Inflammatory macrophage treated with lipopolysaccharide for 4 hours (primary cell): ENCODE results near the gene SYCN.
"Not testable (repeated sequence)": the region's sequence is repeated elsewhere in the genome, so short reads cannot be mapped to it uniquely, and the experiment has no call there.

ENCODE experiments used
- DNase-seq: peaks from one replicate; pipeline ENCODE4 v3.0.0-alpha.2; 2020

The SYCN gene

GRCh38 chr19:39223703-39224279, 19.7 kb upstream of the SYCN start:
- no peak for DNase-seq

GRCh38 chr19:39219108-39219507, 15.0 kb upstream of the SYCN start:
- DNase-seq = not testable (repeated sequence)

GRCh38 chr19:39218230-39219007, 14.4 kb upstream of the SYCN start:
- DNase-seq = no peak

- no peak for DNase-seq
Measured at GRCh38 chr19:39217094-39217493, 13.0 kb upstream of the SYCN start.

DNA sequence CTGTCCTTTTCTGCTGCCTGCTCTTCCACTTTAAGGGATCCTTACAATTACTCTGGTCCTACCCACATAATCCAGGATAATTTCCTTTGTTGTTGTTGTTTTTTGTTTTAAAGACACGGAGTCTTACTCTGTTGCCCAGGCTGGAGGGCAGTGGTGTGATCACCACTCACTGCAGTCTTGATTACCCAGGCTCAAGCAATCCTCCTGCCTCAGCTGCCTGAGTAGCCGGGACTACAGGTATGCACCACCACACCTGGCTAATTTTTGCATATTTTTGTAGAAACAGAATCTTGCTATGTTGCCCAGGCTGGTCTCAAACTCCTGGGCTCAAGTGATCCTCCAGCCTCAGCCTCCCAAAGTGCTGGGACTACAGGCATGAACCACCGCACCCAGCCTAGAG, 11.3 kb upstream of the SYCN start:
- not testable (repeated sequence) for DNase-seq

DNA sequence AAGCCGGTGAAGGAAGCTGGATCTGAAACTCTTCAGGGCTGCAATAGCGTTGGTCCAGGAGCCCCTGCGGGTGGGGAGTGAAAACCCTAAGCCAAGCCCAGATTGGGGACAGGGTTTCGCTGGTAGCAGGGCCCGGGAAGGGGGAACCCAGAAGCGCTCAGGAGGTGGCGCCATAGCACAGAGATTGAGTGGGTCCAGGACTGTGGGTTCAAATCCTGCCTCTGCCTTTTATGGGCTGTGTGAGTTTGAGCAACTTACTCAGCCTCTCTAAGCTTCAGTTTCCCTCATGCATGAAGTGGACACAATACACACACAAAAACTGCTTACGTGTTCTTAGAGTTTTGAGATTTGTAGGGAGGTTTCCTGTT, 8.3 kb upstream of the SYCN start:
- peak; percentile 29 for DNase-seq

DNA sequence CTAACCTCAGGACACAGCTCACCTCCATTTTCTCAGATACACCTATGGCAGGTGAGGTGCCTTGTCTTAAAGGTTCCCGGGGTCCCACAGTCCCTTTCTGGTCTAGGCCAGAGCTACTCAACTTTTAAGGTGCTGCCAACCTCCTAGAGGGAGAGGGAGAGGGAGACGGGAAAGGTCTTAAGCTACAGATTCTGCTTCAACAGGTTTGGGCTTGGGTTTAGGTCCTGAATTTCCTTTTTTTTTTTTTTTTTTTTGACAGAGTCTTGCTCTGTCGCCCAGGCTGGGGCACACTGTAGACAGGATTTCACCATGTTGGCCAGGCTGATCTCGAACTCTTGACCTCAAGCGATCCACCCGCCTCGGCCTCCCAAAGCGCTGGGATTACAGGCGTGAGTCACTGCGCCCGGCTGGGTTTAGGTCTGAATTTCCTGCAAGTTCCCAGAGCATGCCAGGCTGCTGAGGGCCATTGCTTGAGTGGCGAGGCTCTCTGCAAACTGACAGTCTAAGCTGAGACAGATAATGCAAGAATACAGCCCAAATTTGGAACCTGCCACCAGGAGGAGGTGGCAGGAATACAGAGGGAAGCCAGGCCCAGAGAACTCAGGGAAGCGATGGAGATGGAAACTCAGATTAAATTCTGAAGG, 7.8 kb upstream of the SYCN start:
- no peak for DNase-seq

GRCh38 chr19:39209196-39209595, 5.1 kb upstream of the SYCN start:
- DNase-seq = no peak

GRCh38 chr19:39208175-39208795, 4.2 kb upstream of the SYCN start:
- DNase-seq = no peak

DNA sequence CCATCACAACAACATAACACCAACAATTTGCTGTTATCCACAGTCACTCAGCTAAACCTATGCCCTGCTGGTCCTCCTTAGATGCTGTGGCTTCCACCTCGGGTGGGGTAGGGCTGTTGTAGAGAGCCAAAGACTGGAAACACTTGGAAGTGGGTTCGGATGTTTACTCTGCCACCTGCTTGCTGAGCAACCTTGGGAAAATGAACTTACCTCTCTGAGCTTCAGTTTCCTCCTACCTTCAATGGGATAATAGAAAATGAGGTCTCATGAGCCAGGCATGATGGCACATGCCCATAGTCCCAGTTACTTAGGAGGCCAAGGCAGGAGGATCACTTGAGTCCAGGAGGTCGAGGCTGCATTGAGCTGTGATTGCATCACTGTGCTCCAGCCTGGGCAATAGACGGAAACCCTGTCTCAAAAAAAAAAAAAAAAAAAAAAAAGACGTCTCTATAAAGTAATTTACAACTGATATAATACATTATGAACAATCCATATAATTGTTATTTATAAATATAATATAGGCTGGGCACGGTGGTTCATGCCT, 3.3 kb upstream of the SYCN start:
- DNase-seq = no peak

- no peak for DNase-seq
Measured at GRCh38 chr19:39206122-39206521, 2.1 kb upstream of the SYCN start.

DNA sequence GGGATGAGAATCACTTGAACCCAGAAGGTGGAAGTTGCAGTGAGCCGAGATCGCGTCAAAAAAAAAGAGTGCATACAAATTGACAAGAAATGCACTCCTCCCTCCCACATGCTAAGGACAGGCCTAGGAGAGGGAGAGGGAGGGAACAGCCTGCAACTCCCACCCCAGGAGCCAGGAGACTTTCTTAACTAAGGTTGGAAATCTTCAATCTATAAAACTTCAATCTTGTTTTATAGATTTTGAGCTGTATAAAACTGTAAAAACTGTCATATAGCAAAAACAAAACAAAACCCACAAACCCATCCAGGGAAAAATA, 1.3 kb upstream of the SYCN start:
- DNase-seq = no peak

DNA sequence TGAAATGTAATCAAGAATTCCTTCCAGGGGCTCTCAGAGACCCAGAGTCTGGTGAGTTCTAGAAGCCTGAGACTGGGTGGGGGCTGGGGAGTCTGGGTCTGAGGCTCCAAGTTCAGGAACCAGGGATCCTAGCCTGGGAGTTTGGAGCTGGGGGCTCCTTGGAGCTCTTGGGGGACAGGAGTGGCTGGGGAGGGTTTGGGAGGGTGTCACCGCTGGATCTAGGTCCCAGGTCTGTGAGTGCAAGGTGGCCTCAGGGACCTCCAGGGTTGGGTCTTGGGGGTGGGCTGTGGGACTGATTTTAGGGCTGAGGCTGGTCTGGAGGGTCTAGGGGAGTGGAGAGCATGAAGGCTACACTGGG, 1.1 kb downstream of the SYCN start:
- DNase-seq = no peak

DNA sequence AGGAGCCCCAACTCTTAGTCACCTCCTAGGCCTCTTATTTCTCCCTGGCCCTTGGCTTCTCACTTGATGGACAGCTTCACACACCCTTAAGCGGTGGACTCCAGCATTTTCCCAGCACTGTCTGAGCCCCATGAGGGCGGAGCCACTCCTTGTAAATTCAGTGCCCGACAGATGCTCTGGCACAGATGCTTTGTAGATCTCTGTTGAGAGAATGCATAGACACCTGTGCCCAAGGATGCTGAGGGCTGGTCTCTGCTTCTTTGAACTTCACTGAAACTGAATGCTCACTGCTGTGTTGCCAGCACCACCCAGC, 3.3 kb downstream of the SYCN start:
- no peak for DNase-seq

DNA sequence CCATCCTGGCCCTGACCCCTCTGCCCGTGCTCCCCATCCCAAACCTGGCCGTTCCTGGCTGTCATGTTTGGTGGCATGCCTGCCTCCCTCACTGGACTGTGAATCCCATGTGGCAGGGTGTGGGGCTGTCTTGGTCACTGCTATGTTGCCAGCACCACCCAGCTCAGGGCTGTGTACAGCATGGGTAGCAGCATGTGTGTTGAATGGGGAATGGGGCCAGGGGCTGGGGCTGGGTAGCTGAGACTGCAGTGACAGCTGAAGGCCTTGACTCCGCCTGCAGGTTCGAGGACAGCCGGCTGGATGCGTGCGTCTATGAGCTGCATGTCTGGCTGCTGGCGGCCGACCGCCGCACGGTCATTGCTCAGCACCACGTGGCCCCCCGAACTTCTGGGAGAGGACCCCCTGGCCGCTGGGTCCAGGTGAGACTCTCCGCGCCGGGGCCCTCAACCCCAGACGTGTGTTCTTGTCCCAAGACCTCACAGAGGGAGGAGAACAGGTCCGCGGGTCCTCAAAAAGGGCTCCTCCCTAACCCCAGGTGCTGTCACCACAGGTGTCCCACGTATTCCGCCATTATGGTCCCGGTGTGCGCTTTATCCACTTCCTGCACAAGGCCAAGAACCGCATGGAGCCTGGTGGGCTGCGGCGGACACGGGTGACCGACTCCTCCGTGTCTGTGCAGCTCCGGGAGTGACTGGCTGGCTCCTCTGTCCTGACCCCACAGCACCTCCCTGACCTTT, 3.8 kb downstream of the SYCN start:
- DNase-seq = no peak

- DNase-seq = no peak
Measured at GRCh38 chr19:39199025-39199424, 5.0 kb downstream of the SYCN start.

DNA sequence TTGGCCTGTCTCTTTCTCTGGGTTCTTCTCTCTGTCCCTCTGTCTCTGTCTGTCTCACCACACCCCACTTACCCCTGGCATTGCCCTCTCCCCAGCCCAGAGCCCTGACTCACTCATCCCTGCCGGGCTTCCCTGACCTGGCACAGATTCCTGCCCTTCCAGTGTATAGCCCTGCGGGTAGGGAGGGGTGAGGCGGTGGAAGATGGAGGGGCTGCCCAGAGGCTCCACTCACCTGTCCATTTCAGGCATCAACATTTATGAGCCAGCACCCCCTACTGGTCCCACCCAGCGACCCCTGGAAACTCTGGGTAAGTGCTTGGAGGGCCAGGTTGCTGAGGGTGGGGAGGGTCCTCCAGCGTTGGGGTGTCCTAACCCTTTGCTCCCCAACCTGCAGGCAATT, 6.3 kb downstream of the SYCN start:
- DNase-seq = no peak

DNA sequence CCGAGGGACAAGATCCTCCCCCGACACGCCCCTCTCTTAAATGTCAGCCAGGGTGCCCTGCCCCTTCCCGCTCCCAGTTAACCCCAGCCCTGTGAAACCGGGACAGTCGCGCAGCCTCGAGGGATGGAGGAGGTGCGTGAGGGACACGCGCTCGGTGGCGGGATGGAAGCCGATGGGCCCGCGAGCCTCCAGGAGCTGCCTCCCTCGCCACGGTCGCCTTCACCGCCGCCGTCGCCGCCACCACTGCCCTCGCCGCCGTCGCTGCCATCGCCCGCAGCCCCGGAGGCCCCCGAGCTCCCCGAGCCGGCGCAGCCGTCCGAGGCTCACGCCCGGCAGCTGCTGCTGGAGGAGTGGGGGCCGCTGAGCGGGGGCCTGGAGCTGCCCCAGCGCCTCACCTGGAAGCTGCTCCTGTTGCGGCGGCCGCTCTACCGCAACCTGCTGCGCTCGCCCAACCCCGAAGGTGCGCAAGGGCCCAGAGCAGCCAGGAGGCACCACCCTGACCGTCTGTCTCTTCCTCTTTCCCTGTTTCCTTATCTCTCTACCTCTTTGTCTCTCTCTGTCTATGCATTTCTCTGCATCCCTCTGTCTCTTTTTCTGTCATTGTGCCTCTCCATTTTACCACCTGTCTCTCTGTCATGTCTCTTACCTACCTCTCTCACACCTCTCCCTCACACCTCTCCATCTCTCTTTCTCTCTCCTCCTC, 7.1 kb downstream of the SYCN start, which contains the start of gene NCCRP1:
TSS of gene NCCRP1 (plus strand) at position 105 of the 703 bp plus-strand sequence. CDS start at position 124, 19 bp downstream.
- no peak for DNase-seq

GRCh38 chr19:39196320-39196719, 7.7 kb downstream of the SYCN start:
- no peak for DNase-seq

- DNase-seq = no peak
Measured at GRCh38 chr19:39195755-39196154, 8.3 kb downstream of the SYCN start.

- DNase-seq = no peak
Measured at GRCh38 chr19:39194832-39195542, 9.1 kb downstream of the SYCN start.

GRCh38 chr19:39193803-39194202, 10.3 kb downstream of the SYCN start:
- no peak for DNase-seq
